ENCODE results near the gene ZWILCH.
A peak's percentile ranks its signal among the peaks of the same experiment; 100 is the strongest.
"Not testable (repeated sequence)": the region's sequence is repeated elsewhere in the genome, so short reads cannot be mapped to it uniquely, and the experiment has no call there.

Gene ZWILCH

DNA sequence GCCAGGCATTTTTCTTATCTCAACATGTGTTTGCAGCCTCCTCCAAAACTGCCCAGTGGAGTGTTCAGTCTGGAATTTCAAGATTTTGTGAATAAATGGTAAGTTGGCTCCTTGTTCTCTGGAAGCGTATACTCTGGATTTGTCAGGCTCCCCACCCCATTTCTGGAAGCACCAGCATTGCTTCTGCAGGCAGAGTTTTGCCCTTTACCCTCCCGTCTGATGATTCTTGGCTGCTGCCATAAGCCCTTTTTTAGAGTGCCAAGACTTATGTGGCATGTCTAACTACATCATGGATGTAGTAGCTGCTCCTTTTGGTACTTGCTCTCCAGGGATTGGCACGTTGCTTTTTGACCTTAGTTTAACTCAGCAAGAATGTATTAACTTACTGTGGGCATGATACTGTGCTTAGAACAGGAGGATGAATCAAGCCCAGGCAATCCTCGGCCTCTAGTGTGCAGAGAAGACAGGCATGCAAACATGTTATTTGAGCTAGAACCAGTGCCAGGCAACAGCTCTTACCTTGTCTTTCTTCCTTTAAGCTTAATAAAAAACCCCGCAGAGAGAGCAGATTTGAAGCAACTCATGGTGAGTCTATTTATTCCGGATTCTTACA, 15.8 kb upstream of the ZWILCH start:
- no peak for DNase-seq

DNA sequence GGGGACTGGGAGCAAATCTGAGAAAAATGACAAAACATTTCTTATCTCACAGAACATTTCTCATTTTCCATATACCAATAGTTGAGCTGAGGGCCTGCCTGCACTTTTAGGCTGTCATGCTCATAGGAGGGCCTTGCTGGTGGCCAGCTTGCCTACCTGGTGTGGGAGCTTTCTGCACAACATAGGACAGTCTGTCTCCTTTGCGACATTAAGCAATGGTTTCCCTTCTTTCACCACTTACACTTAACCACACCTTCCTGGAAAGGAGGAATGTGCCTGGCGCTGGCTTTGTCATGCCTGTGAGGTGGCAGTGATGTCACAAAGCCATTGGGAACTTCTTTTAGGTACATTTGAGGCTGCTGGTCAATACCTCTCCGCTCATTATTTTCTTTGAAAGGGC, 13.3 kb upstream of the ZWILCH start:
- no peak for DNase-seq

DNA sequence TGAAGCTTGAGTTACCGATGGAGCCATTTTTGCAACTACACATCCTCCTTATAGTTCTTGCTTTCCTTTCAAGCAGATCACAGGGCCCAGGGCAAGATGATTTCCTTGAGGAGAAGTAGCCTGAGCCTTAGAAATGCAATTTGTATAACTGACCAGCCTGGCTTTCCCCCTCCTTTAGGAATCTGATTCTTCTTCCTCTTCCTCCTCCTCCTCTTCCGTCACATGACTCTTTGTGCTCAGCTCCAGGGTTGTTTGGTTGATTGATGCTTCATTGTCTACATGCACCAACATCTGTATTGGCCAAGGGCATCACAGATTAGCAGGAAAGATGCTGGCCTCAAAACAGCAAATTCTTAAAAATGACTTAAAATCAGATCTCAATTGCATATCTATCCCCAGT, 10.9 kb upstream of the ZWILCH start:
- no peak for DNase-seq

DNA sequence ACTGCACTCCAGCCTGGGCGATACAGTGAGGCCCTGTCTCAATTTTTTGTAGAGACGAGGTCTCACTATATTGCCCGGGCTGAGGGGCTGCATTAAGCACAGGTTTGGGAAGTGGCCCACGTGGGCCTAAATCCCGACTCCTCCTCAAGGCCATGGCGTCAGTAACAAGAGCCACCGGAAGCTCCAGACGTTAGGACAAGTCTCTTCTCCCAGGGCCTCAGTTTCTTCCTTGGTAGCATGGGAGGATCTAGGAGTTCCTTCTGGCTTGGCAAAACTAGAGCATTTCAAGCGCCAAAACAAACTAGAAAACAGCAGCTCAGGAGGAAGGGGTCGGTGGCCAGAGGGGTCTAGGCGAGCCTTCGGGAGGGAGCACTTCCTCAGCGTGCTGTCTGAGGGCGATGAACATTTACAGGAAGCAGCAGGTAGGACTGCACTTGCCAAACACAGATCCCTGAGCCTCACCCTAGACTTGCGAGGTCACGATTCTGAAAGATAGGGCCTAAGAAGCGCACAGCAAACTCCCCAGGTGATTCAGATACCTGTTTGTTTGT, 8.1 kb upstream of the ZWILCH start:
- no peak for DNase-seq

DNA sequence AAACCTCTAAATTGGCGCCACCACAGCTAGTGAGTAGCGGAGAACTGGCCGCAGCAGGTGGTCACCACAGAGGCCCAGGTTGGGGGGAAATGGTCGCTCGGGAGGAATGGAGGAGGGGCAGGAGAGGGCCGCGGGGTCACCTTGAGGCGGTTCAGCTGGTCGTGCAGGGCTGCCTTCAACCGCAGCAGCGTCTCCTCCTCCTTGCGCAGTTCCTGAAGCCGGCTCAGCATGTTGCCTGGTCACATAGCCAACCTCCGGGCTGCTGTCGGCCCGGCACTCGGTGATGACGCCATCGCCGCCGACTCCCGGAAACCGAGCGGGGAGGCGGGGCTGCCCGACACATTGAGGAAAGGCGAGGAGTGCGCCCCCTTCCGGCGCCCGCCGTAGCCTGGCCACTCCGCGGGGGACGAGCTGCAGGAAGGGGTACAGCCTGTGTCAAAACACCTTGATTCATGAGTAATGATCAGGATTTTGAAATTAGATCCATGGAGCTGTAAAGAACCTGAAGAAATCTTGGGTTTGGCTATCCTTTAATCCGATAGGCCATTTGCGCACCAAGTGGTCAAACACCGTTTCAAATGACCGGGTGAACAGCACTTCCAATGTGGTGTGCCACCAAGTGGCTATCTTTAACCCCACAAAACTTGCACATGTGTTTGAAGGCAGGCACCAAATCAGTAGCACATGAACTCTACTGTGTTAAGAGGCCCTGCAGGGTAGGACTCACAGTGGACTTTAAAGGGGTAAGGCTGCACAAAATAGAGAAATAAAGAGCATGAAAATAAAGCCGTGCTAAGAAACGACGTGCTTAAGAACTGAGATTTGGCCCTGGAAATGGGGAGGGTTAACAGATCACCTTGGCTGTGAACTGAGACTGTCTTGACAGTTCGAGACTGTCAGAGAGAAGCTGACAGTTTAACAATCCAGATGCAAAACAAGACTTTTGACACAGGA, 7.3 kb upstream of the ZWILCH start, which contains the start of gene SNAPC5:
Gene SNAPC5 (minus strand): TSS at position 261 of the 954 bp plus-strand sequence. CDS start 31 bp downstream, at position 230.
- peak; percentile 97 for DNase-seq

DNA sequence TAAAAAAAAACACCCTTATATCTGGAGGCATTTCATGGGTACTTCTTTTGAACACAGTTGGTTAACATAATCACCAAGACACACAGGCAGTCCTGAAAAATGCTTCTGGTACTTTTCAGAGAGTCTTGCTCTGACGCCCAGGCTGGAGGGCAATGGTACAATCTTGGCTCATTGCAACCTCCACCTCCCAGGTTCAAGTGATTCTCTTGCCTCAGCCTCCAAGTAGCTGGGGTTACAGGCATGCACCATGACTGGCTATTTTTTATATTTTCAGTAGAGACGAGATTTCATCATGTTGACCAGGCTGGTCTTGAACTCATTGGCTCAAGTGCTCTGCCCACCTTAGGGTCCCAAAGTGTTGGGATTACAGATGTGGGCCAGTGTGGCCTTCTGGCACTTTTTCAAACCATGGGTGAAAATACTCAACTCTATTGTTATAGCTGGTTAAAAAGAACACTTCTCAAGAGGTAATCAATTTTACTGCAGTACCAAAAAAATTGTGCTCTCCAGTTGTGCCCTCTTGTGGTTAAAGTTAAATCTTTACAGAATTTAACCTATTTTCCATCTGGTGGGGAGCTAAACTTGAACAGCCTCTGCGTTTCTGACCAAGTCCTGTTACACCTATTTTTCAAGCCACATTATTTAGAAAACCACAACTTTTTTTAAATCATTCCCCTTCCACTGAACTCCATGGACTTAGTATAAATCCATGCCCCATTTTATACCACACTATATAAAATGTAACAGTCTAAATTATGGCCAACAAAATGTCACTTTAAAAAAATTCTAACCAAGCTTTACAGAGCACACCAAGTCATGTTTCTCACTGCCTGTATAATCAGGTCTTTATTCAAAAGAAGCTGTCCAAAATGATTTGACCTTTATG, 6.4 kb upstream of the ZWILCH start:
- DNase-seq: no peak

DNA sequence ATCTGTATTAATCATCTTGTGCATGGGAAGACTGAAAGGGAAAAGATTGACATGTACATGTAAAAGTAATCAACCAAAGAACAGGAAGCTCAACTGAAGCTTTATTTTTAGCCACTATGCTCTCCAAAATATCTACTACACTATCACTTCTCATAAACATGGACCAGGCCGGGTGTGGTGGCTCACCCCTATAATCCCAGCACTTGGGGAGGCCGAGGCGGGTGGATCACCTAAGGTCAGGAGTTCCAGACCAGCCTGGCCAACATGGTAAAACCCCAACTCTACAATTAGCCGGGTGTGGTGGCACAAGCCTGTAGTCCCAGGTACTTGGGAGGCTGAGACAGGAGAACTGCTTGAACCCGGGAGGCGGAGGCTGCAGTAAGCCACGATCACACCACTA, 4.8 kb upstream of the ZWILCH start:
- DNase-seq: not testable (repeated sequence)

DNA sequence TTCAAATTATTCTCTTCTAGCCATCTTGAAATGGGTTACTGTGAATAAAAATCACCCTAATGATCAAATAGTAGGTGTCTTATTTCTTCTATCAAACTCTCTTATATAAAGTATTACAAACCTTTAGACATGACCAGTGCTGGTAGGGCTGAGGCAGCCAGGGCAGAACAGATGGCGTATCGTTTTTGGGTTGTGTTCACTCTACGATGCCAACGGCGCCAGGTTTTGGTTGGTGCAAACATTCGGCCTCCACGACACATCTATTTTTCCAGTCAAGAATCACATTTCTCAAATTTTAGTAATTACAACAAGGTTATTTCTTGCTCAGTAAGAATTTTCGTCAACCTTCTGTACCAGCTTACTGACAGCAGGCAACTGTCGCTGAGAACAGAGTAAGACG, 2.6 kb upstream of the ZWILCH start:
- no peak for DNase-seq

DNA sequence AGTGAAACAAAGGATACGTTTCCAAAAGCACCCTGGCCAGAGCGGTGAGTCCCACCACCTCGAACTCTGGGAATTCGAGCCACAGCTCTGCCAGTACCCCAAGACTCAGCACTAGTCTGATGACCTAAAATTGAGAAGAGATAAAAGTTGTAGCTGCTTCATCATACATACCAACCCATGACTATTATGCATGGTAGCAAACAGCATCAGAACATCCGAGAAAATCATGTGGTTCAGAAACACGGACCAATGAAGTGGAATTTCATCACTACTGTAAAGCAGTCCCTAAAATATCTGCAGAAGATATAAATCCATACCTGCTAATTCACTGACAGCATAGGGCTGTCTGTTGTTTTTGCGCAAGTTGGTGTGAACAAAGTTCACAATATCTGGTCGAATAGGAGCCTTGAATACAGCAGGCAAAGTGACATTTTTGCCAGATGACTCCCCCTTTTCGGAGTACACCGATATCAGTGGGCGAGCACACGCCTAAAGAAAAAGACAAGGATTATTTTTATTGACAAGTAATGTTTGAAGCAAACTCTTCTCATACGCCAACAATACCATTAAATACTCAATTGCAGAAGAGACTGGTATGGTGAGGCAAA, 2.0 kb upstream of the ZWILCH start:
- DNase-seq: not testable (repeated sequence)

DNA sequence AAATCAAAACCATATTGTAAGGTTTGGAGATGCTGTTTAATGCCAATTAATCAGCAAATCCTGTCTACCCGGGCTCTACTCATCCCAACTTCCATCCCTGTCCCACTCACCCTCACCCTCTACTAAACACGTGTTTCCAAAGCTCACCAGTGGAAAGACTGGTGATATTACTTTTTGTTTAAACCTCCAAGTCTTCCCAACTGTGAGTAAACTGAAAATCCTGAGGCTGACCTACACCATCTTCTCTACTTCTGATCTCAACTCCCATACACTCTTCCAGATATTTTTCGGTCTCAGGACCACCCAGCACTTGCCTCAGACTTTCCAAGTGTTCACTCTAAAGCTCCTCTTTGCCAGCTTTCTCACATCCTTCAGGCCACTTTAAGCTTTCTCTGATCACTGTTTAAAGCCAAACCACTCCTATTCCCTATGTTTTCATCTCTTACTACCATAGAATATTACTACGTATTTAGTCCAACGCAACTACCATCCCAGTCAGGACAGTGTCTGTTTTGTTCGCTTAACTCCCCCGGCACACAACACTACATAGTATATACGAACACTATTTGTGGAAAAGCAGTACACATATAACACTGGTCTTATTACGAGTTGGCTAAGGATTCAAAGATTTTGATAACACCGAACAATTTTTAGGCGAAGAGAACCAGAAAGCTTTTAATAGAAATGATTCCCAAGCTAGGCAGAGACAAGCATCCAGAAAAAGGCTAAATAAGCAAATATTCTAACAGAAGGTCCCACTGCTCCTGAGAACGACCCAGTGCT, 1.2 kb upstream of the ZWILCH start:
- no peak for DNase-seq

DNA sequence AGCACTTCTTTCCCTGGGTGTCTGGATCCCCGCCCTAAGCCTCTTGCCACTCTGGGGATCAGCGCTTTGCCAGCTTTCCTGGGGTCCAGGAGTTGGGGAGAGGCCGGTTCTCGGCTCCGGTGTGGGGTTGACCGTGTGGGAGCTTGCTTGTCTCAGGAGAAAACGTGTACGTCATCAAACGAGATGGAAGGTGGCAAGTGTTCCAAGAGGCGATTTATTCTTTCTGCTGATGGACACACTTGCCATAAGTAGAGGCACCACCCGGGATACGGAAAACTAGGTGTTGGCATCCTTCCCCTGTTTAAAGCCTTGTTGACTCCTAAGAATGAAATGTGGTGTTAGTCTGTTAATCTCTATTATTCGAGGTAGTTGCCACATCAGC, 295 bp downstream of the ZWILCH start:
- DNase-seq: no peak

DNA sequence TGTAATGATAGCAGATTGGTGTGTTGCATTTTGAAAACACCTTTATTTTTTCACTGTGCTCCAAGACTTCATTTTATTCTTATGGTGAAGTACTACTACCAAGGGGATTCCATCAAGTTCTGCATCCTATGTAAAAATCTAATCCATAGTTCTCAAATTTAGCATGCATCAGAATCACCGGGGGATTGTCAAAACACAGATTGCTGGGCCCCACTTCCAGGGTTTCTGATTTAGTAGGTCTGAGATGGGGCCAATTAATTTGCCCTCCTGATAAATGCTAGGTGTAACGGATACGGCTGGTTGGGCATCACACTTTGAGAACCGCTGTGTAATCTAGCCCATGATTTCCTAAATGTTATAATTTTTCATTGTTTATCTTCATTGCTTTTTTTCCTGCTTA, 692 bp downstream of the ZWILCH start:
- DNase-seq: no peak

DNA sequence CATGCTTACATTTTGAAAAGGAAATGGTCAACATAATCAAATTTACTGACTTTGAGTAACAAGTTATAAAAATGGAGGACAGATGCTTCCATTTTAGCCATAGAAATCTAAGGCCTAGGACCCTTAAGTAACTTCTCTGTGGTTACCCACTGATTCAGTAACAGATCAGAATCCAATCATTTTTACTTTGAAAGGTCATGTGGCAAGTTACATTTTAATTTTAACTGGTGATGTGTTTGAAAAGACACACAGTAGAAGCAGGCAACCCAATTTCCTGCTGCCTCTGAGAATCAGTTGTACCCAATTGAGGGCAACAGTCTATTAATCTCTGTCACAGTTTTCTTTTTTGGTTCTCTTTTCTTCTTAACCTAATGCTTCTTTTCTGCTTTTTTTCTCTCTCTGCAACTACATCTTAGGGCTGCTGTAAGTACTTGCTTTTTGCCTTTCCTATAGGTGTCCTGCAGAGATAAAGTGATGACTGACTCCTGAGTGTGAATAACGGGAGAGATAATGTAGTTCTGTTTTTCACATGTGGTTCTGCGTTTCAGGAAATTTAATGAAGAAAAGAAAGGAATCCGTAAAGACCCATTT, 3.3 kb downstream of the ZWILCH start:
- DNase-seq: no peak

DNA sequence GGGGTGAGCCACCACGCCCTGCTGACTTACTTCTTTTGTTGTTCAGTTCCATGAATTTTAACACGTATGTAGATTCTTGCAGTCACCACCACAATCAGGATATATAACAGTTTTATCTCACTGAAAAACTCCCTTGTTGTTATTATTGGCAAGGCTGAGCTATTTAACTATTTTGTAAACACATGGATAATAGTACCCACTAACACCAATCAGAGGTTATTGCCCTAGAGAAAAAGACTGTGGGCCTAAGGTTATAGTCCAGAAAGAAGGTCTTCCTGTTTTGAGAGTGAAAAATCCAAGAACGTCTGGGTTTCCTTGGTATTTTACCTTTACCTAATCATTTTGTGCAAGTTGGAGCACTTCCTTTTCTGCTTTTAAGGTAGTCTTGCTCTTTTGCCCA, 9.5 kb downstream of the ZWILCH start:
- no peak for DNase-seq

DNA sequence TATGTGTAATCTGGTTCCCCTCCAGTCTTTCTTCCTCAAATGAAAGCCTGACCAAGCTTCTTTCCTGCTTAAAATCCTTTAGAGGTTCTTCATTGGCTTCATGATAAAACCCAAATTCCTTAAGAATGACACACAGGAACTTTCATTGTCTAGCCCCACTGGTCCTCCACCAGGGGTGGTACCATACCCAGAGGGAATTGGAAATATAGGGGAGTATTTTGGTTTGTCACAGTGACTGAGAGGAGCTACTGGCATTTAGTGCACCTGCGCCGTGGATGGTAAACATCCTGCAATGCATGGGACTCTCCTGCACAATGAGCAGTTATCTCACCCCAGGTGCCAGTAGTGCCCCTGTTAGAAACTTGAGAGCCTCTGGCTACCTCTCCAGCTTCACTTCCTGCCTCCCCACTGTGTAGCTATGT, 10.8 kb downstream of the ZWILCH start:
- DNase-seq: no peak

DNA sequence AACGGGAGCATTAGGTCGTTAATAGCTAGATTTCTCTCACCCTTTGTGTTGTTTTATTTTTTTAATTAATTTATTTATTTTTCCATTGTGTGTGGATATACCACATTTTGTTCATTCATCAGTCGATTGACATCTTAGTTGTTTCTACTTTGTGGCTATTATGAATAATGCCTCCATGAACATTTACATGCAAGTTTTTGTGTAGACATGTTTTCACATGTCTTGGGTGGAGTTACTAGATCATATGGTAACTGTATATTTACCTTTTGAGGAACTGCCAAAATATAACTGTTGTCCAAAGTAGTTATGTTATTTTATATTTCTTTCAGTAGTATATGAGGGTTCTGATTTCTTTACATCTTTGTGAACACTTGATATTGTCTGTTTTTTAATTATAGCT, 18.8 kb downstream of the ZWILCH start:
- DNase-seq: no peak

DNA sequence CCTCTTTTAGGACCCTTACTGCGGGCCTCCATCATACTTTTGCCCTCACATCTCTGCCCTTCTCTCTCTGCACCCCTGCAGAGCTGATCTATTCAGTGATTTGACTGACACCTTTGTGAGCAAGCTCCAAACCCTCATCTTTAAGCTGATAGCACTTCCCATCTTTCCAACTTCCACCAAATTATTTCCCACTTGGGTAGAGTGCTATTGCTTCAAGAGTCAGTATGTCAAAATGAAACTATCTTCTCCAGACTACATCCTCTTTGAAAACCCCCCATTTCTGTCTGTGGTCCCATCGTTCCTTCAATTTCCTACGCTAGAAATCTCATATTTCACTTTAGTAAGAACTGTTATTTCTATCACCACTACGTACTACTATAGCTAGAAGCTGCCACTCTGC, 19.7 kb downstream of the ZWILCH start:
- no peak for DNase-seq

DNA sequence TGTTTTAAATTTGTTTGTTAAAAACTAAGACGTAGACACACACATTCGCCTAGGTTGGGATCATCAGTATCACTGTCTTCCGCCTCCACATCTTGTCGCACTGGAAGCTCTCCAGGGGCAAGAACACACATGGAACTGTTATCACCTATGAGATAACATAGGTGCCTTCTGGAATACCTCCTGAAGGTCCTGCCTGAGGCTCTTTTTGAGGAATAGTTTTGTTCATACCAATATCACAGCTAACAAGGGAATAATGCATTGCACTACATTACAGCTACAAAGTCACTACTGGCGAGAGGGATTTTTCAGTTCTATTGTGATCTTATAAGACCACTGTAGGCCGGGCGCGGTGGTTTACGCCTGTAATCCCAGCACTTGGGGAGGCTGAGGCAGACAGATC, 29.9 kb downstream of the ZWILCH start:
- DNase-seq: no peak

DNA sequence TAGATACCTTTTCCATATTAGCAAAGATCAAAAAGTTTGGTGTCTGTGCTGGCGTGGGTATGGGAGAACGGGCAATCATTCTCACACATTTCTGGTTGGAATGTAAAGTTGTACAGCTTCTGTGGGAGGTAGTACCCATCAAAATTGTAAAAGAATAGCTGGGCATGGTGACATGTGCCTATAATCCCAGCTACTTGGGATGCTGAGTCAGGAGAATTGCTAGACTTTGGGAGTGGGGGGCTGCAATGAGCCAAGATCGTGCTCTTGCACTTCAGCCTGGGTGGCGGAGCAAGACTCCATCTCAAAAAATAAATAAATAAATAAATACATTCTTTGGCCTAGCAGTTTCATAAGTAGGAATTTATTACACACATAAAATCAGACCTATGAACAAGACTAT, 37.8 kb downstream of the ZWILCH start:
- DNase-seq: no peak

DNA sequence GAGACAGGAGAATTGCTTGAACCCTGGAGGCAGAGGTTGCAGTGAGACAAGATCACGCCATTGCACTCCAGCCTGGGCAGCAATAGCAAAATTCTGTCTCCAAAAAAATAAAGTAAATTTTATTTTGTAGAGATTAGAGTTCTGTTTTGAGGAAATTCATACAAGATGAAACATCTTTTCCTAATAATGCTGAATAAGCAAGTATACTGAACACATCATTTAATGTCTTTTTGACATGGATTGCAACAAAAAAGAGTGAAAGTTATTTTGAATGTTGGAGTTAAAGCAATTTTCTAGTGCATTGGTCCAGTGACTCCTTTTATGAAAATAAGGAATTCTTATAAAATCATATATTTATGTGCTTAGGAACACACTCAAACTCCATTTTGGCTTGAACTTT, 40.1 kb downstream of the ZWILCH start:
- DNase-seq: no peak

DNA sequence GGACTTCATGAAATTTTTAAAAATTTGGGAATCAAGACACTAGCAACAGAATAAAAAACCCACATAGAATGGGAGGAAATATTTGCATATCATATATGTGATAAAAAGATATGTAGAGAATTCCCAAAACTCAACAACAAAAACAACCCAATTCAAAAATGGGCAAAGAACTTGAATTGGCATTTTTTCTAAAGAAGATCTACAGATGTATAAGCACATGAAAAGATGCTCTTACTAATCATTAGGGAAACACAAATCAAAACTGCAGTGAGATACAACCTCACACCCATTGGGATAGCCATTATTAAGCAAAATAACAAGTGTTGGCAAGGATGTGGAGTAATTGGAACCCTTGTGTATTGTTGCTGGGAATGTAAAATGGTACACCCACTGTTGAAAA, 50.6 kb downstream of the ZWILCH start:
- DNase-seq: no peak
